Smooth muscle cell (in vitro differentiated cells): ENCODE data around the gene MAGI1. TPM values are rescaled to one million over a fixed set of nuclear protein-coding genes. Genes with fewer than 3 reads are reported as not detected.

ENCODE experiments used
- DNase-seq: peaks from one replicate; lab custom pipeline; 2025; ENCODE audit not compliant: unreplicated experiment; lab: John Stamatoyannopoulos, UW
- H2AFZ ChIP-seq: fragments of 200-600 bp; sonication (generic); 2 replicates; pipeline ENCODE4 v1.6.0; 2016; ENCODE audit warnings: antibody characterized with exemption, low read depth, mild to moderate bottlenecking
- H3F3A ChIP-seq: fragments of 200-600 bp; sonication (generic); 2 replicates; pipeline ENCODE4 v1.6.0; 2017; ENCODE audit warnings: antibody characterized with exemption, low read depth
- H3K27ac ChIP-seq: fragments of 200-600 bp; sonication (generic); 2 replicates; pipeline ENCODE4 v1.5.1; 2016; ENCODE audit warnings: low read depth, mild to moderate bottlenecking
- H3K27me3 ChIP-seq: fragments of 200-600 bp; sonication (generic); 2 replicates; pipeline ENCODE4 v1.6.1; 2016; ENCODE audit warnings: low read depth, mild to moderate bottlenecking
- H3K36me3 ChIP-seq: fragments of 200-600 bp; sonication (generic); 2 replicates; pipeline ENCODE4 v1.5.1; 2016; ENCODE audit warnings: low read depth
- H3K4me1 ChIP-seq: fragments of 200-600 bp; sonication (generic); 2 replicates; pipeline ENCODE4 v1.5.1; 2016; ENCODE audit warnings: low read depth
- H3K4me2 ChIP-seq: fragments of 200-600 bp; sonication (generic); 2 replicates; pipeline ENCODE4 v1.6.0; 2016; ENCODE audit warnings: mild to moderate bottlenecking
- H3K4me3 ChIP-seq: fragments of 200-600 bp; sonication (generic); 2 replicates; pipeline ENCODE4 v1.5.1; 2016; ENCODE audit warnings: mild to moderate bottlenecking
- H3K79me2 ChIP-seq: fragments of 200-600 bp; sonication (generic); 2 replicates; pipeline ENCODE4 v1.6.0; 2016; ENCODE audit warnings: low read depth, mild to moderate bottlenecking
- H3K9ac ChIP-seq: fragments of 200-600 bp; sonication (generic); 2 replicates; pipeline ENCODE4 v1.6.0; 2016; ENCODE audit warnings: low read depth
- H3K9me3 ChIP-seq: fragments of 200-600 bp; sonication (generic); replicated peaks from 2 replicates; pipeline ENCODE4 v1.5.1; 2016; ENCODE audit warnings: low read depth
- H4K20me1 ChIP-seq: fragments of 200-600 bp; sonication (generic); 2 replicates; pipeline ENCODE4 v1.6.0; 2016; ENCODE audit warnings: low read depth
- CTCF ChIP-seq: fragments of 200-600 bp; sonication (generic); IDR thresholded peaks from 2 replicates; pipeline ENCODE4 v1.5.1; 2017; ENCODE audit warnings: borderline replicate concordance, mild to moderate bottlenecking, antibody characterized with exemption; ENCODE audit not compliant: insufficient read depth, poor library complexity, severe bottlenecking
- WGBS: methylation state at CpG from one replicate; pipeline ENCODE4 v1.1.7; 2016; ENCODE audit warnings: low lambda C conversion rate; 5-methylcytosine and 5-hydroxymethylcytosine counted together
- polyA plus RNA-seq: library from polyadenylated mRNA; unstranded; fragments of >200 nt; fragmentation: Nextera tagmentation; extraction: Ambion mirVana; gene quantifications from 2 replicates; pipeline ENCODE4 v1.2.1, GENCODE V29; 2016
- total RNA-seq: library from RNA; depleted of rRNA; stranded (reverse); fragments of >200 nt; gene quantifications from 2 replicates; pipeline ENCODE4 v1.2.3, GENCODE V29; 2014

The MAGI1 gene
- total and polyA plus RNA-seq, 2 experiments from 2014 or later: 9.9 to 23.3 TPM

GRCh38 chr3:65653731-65654130 lies 385.0 kb downstream of the MAGI1 start:
- TF ChIP-seq CTCF: no peak
- H4K20me1 ChIP-seq: peaks cover 30% of the 10 kb centered on the region

GRCh38 chr3:65650247-65650646 lies 388.5 kb downstream of the MAGI1 start:
- no peaks in the 10 kb centered on the region for H3K27me3 ChIP-seq
- H3F3A ChIP-seq: no peaks in the 10 kb centered on the region

More at GRCh38 chr3:65653731-65654130, 385.0 kb downstream of the MAGI1 start:
- WGBS: 100% methylated on average over 1 of the region's 1 CpG
- DNase-seq: no peak
- peaks cover 7% of the 10 kb centered on the region for H3K79me2 ChIP-seq
- H3K4me1 ChIP-seq: no peaks in the 10 kb centered on the region
- H3K27me3 ChIP-seq: no peaks in the 10 kb centered on the region
- H3K9ac ChIP-seq: no peak overlapping the region
- H3K9me3 ChIP-seq: peaks cover 6% of the 10 kb centered on the region
- H3F3A ChIP-seq: no peaks in the 10 kb centered on the region
- H2AFZ ChIP-seq: no peak overlapping the region
- H3K27ac ChIP-seq: no peak overlapping the region
- H3K4me3 ChIP-seq: no peak overlapping the region
- H3K4me2 ChIP-seq: no peak overlapping the region
- no peaks in the 10 kb centered on the region for H3K36me3 ChIP-seq

DNA sequence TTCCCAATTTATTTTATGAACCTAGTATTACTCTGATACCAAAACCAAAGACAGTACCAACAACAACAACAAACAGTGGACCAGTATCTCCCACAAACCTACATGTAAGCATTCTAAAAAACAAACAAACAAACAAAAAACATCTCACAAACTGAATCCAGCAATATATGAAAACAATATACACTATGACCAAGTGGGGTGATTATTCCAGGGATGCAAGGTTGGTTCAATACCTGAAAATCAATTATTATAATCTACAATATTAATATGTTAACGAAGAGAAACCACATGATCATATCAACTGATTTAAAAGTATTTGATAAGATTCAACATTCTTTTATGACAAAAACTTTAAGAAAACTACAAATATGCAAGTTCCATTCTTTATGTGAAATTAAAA lies 391.3 kb downstream of the MAGI1 start:
- Histone ChIP-seq H3K4me1 (no peaks in the 10 kb centered on the region), H3K27ac (no peak overlapping the region), H3F3A (no peaks in the 10 kb centered on the region), H3K27me3 (no peaks in the 10 kb centered on the region), H3K79me2 (peaks cover 31% of the 10 kb centered on the region), H3K4me3 (no peak overlapping the region), H4K20me1 (peaks cover 25% of the 10 kb centered on the region), H3K9me3 (peaks cover 23% of the 10 kb centered on the region), H3K36me3 (peaks cover 3% of the 10 kb centered on the region), H2AFZ (no peak overlapping the region), H3K4me2 (no peak overlapping the region), H3K9ac (no peak overlapping the region)
- no peak for TF ChIP-seq CTCF
- 91% methylated on average over 1 of the region's 1 CpG for WGBS
- DNase-seq: no peak

More at GRCh38 chr3:65650247-65650646, 388.5 kb downstream of the MAGI1 start:
- no peak overlapping the region for H2AFZ ChIP-seq
- peaks cover 23% of the 10 kb centered on the region for H3K9me3 ChIP-seq
- no peak overlapping the region for H3K9ac ChIP-seq
- DNase-seq: no peak
- WGBS: 91% methylated on average over 2 of the region's 2 CpGs
- no peaks in the 10 kb centered on the region for H3K4me1 ChIP-seq
- H4K20me1 ChIP-seq: peaks cover 20% of the 10 kb centered on the region
- no peak overlapping the region for H3K4me3 ChIP-seq
- H3K79me2 ChIP-seq: peaks cover 30% of the 10 kb centered on the region
- no peak for TF ChIP-seq CTCF
- H3K27ac ChIP-seq: no peak overlapping the region
- no peak overlapping the region for H3K4me2 ChIP-seq
- H3K36me3 ChIP-seq: peaks cover 3% of the 10 kb centered on the region

- Histone ChIP-seq H4K20me1 (peaks cover 54% of the 10 kb centered on the region), H3K9ac (no peak overlapping the region), H3K4me1 (peaks cover 4% of the 10 kb centered on the region), H3K4me2 (no peak overlapping the region), H2AFZ (no peak overlapping the region), H3F3A (no peaks in the 10 kb centered on the region), H3K79me2 (peaks cover 27% of the 10 kb centered on the region), H3K27me3 (no peaks in the 10 kb centered on the region), H3K4me3 (no peak overlapping the region), H3K36me3 (peaks cover 3% of the 10 kb centered on the region), H3K9me3 (peaks cover 13% of the 10 kb centered on the region), H3K27ac (no peak overlapping the region)
- no peak for TF ChIP-seq CTCF
- DNase-seq: no peak
- WGBS: 75% methylated on average over 1 of the region's 1 CpG
Measured at GRCh38 chr3:65642883-65643282, 395.8 kb downstream of the MAGI1 start.
